ENCODE results near the gene LZTR1.

The LZTR1 gene

GRCh38 chr22:20948989-20949388 is 33.1 kb upstream of the LZTR1 start:
- peaks cover 4% of the 10 kb centered on the region for H3K79me1 ChIP-seq (ENCODE audit: low read length)
- H4K8ac ChIP-seq (ENCODE audit: low read depth, low read length), result no peak overlapping the region
- no peak overlapping the region for H4K12ac ChIP-seq (ENCODE audit: low read depth, low read length)
- no peak overlapping the region for H2BK5ac ChIP-seq (ENCODE audit: low read depth, low read length, poor library complexity)
- peaks cover 12% of the 10 kb centered on the region for H3K79me2 ChIP-seq (ENCODE audit: control insufficient read depth, insufficient read depth, low read length, poor library complexity)
- H3K9me3 ChIP-seq (ENCODE audit: insufficient read depth, low read depth, low read length), result no peaks in the 10 kb centered on the region
- H2AFZ ChIP-seq (ENCODE audit: insufficient read depth, low read length, poor library complexity), result no peak overlapping the region
- WGBS (ENCODE audit: extremely low coverage, insufficient coverage, insufficient read length), result no CpG with 5 or more reads among the region's 5 CpGs
- H3K36me3 ChIP-seq (ENCODE audit: control insufficient read depth in 1 of 2, insufficient read depth in 2 of 2, low read length in 2 of 2), result peaks cover 15 to 25% of the 10 kb centered on the region in 2 experiments
- no peak overlapping the region for H3K4ac ChIP-seq (ENCODE audit: low read depth, low read length)
- no peaks in the 10 kb centered on the region for H3K27me3 ChIP-seq (ENCODE audit: insufficient read depth, low read length)
- no peak overlapping the region for H3K4me3 ChIP-seq (ENCODE audit: low read depth, low read length)
- H4K91ac ChIP-seq (ENCODE audit: low read depth, low read length), result no peak overlapping the region
- no peak overlapping the region for H3K4me2 ChIP-seq (ENCODE audit: low read length)
- H3K4me1 ChIP-seq (ENCODE audit: control insufficient read depth in 1 of 2, insufficient read depth in 2 of 2, low read length in 2 of 2), result peaks cover 21 to 23% of the 10 kb centered on the region in 2 experiments
- no peak overlapping the region for H3K23ac ChIP-seq (ENCODE audit: low read length)
- H3K9ac ChIP-seq (ENCODE audit: low read length), result no peak overlapping the region
- DNase-seq, result no peak
- no peak overlapping the region for H3K27ac ChIP-seq (ENCODE audit: low read depth, low read length)
- no peak overlapping the region for H2BK12ac ChIP-seq (ENCODE audit: low read length)
- H2BK120ac ChIP-seq (ENCODE audit: insufficient read depth, low read length, poor library complexity), result no peak overlapping the region
- no peak overlapping the region for H3K18ac ChIP-seq (ENCODE audit: low read length)
- no peak overlapping the region for H3K14ac ChIP-seq (ENCODE audit: low read length)
- no peak overlapping the region for H2AK5ac ChIP-seq (ENCODE audit: low read length)

GRCh38 chr22:20949698-20950183 is 32.4 kb upstream of the LZTR1 start:
- DNase-seq, result no peak
- no peak overlapping the region for H3K9ac ChIP-seq (ENCODE audit: low read length)
- no peak overlapping the region for H3K4me2 ChIP-seq (ENCODE audit: low read length)
- H2BK120ac ChIP-seq (ENCODE audit: insufficient read depth, low read length, poor library complexity), result no peak overlapping the region
- H2AK5ac ChIP-seq (ENCODE audit: low read length), result no peak overlapping the region
- H3K79me2 ChIP-seq (ENCODE audit: control insufficient read depth, insufficient read depth, low read length, poor library complexity), result peaks cover 10% of the 10 kb centered on the region
- H3K27ac ChIP-seq (ENCODE audit: low read depth, low read length), result peak overlapping the region; percentile 36
- no peak overlapping the region for H3K23ac ChIP-seq (ENCODE audit: low read length)
- H2BK12ac ChIP-seq (ENCODE audit: low read length), result no peak overlapping the region
- no peak overlapping the region for H3K4ac ChIP-seq (ENCODE audit: low read depth, low read length)
- peaks cover 19 to 26% of the 10 kb centered on the region in 2 experiments for H3K4me1 ChIP-seq (ENCODE audit: control insufficient read depth in 1 of 2, insufficient read depth in 2 of 2, low read length in 2 of 2)
- no peak overlapping the region for H3K4me3 ChIP-seq (ENCODE audit: low read depth, low read length)
- no peak overlapping the region for H4K8ac ChIP-seq (ENCODE audit: low read depth, low read length)
- no peak overlapping the region for H3K14ac ChIP-seq (ENCODE audit: low read length)
- no peak overlapping the region for H2AFZ ChIP-seq (ENCODE audit: insufficient read depth, low read length, poor library complexity)
- no peak overlapping the region for H4K12ac ChIP-seq (ENCODE audit: low read depth, low read length)
- H3K36me3 ChIP-seq (ENCODE audit: control insufficient read depth in 1 of 2, insufficient read depth in 2 of 2, low read length in 2 of 2), result peaks cover 15 to 26% of the 10 kb centered on the region in 2 experiments
- H2BK5ac ChIP-seq (ENCODE audit: low read depth, low read length, poor library complexity), result no peak overlapping the region
- no peaks in the 10 kb centered on the region for H3K9me3 ChIP-seq (ENCODE audit: insufficient read depth, low read depth, low read length)
- peaks cover 4% of the 10 kb centered on the region for H3K79me1 ChIP-seq (ENCODE audit: low read length)
- no peak overlapping the region for H4K91ac ChIP-seq (ENCODE audit: low read depth, low read length)
- H3K27me3 ChIP-seq (ENCODE audit: insufficient read depth, low read length), result no peaks in the 10 kb centered on the region
- H3K18ac ChIP-seq (ENCODE audit: low read length), result no peak overlapping the region
- no CpG with 5 or more reads among the region's 13 CpGs for WGBS (ENCODE audit: extremely low coverage, insufficient coverage, insufficient read length)

GRCh38 chr22:20951151-20951931 is 30.8 kb upstream of the LZTR1 start:
- peak overlapping the region; percentile 9 for H3K27ac ChIP-seq (ENCODE audit: low read depth, low read length)
- H4K12ac ChIP-seq (ENCODE audit: low read depth, low read length), result no peak overlapping the region
- H3K4me2 ChIP-seq (ENCODE audit: low read length), result no peak overlapping the region
- no peak overlapping the region for H2BK120ac ChIP-seq (ENCODE audit: insufficient read depth, low read length, poor library complexity)
- H2AFZ ChIP-seq (ENCODE audit: insufficient read depth, low read length, poor library complexity), result no peak overlapping the region
- H3K9me3 ChIP-seq (ENCODE audit: insufficient read depth, low read depth, low read length), result no peaks in the 10 kb centered on the region
- no peak overlapping the region for H3K9ac ChIP-seq (ENCODE audit: low read length)
- peaks cover 3% of the 10 kb centered on the region for H3K79me2 ChIP-seq (ENCODE audit: control insufficient read depth, insufficient read depth, low read length, poor library complexity)
- no peak overlapping the region for H4K91ac ChIP-seq (ENCODE audit: low read depth, low read length)
- H3K4me3 ChIP-seq (ENCODE audit: low read depth, low read length), result no peak overlapping the region
- peaks cover 16 to 29% of the 10 kb centered on the region in 2 experiments for H3K4me1 ChIP-seq (ENCODE audit: control insufficient read depth in 1 of 2, insufficient read depth in 2 of 2, low read length in 2 of 2)
- no peak overlapping the region for H3K18ac ChIP-seq (ENCODE audit: low read length)
- no peak overlapping the region for H3K4ac ChIP-seq (ENCODE audit: low read depth, low read length)
- H2AK5ac ChIP-seq (ENCODE audit: low read length), result no peak overlapping the region
- DNase-seq, result no peak
- H3K27me3 ChIP-seq (ENCODE audit: insufficient read depth, low read length), result no peaks in the 10 kb centered on the region
- no peak overlapping the region for H2BK5ac ChIP-seq (ENCODE audit: low read depth, low read length, poor library complexity)
- no peak overlapping the region for H3K23ac ChIP-seq (ENCODE audit: low read length)
- no peak overlapping the region for H3K14ac ChIP-seq (ENCODE audit: low read length)
- peaks cover 15 to 26% of the 10 kb centered on the region in 2 experiments for H3K36me3 ChIP-seq (ENCODE audit: control insufficient read depth in 1 of 2, insufficient read depth in 2 of 2, low read length in 2 of 2)
- peaks cover 4% of the 10 kb centered on the region for H3K79me1 ChIP-seq (ENCODE audit: low read length)
- H4K8ac ChIP-seq (ENCODE audit: low read depth, low read length), result no peak overlapping the region
- H2BK12ac ChIP-seq (ENCODE audit: low read length), result no peak overlapping the region
- WGBS (ENCODE audit: extremely low coverage, insufficient coverage, insufficient read length), result no CpG with 5 or more reads among the region's 10 CpGs

DNA sequence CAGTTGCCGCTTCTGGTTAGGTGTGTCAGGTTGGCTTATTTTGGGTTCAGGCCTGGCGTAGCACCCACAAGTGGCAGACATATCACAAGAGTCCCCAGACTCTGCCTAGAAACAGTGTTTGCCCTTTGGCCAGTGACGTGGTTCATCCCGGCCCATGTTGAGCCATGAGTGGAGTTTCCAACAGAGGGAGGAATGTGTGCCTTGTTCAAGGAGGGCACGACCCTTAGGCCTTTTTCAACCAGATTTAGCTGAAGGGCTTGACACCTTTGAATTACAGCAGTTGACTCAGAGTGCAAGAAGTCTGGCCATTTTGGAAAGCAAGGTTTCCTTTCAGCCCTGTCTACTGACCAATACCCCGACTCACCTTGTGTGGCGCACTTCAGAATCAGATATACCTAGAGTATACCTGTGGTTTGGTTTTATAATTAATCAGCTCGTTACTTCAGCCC is 30.1 kb upstream of the LZTR1 start:
- peaks cover 3% of the 10 kb centered on the region for H3K79me2 ChIP-seq (ENCODE audit: control insufficient read depth, insufficient read depth, low read length, poor library complexity)
- H3K18ac ChIP-seq (ENCODE audit: low read length), result no peak overlapping the region
- H3K9ac ChIP-seq (ENCODE audit: low read length), result no peak overlapping the region
- H3K27me3 ChIP-seq (ENCODE audit: insufficient read depth, low read length), result no peaks in the 10 kb centered on the region
- no peak overlapping the region for H4K8ac ChIP-seq (ENCODE audit: low read depth, low read length)
- H3K4me2 ChIP-seq (ENCODE audit: low read length), result no peak overlapping the region
- no peak overlapping the region for H2BK120ac ChIP-seq (ENCODE audit: insufficient read depth, low read length, poor library complexity)
- H2AK5ac ChIP-seq (ENCODE audit: low read length), result no peak overlapping the region
- H2AFZ ChIP-seq (ENCODE audit: insufficient read depth, low read length, poor library complexity), result no peak overlapping the region
- peaks cover 15 to 26% of the 10 kb centered on the region in 2 experiments for H3K36me3 ChIP-seq (ENCODE audit: control insufficient read depth in 1 of 2, insufficient read depth in 2 of 2, low read length in 2 of 2)
- H2BK5ac ChIP-seq (ENCODE audit: low read depth, low read length, poor library complexity), result no peak overlapping the region
- peak; percentile 44 to 45 for DNase-seq
- no peak overlapping the region for H4K12ac ChIP-seq (ENCODE audit: low read depth, low read length)
- peaks cover 21 to 35% of the 10 kb centered on the region in 2 experiments for H3K4me1 ChIP-seq (ENCODE audit: control insufficient read depth in 1 of 2, insufficient read depth in 2 of 2, low read length in 2 of 2)
- H3K27ac ChIP-seq (ENCODE audit: low read depth, low read length), result no peak overlapping the region
- no peak overlapping the region for H2BK12ac ChIP-seq (ENCODE audit: low read length)
- peaks cover 8% of the 10 kb centered on the region for H3K79me1 ChIP-seq (ENCODE audit: low read length)
- H3K4me3 ChIP-seq (ENCODE audit: low read depth, low read length), result no peak overlapping the region
- H4K91ac ChIP-seq (ENCODE audit: low read depth, low read length), result no peak overlapping the region
- no peaks in the 10 kb centered on the region for H3K9me3 ChIP-seq (ENCODE audit: insufficient read depth, low read depth, low read length)
- H3K4ac ChIP-seq (ENCODE audit: low read depth, low read length), result no peak overlapping the region
- H3K14ac ChIP-seq (ENCODE audit: low read length), result no peak overlapping the region
- no CpG with 5 or more reads among the region's 8 CpGs for WGBS (ENCODE audit: extremely low coverage, insufficient coverage, insufficient read length)
- H3K23ac ChIP-seq (ENCODE audit: low read length), result no peak overlapping the region
